Left colon (tissue), 2 donors: ENCODE results near the gene SNX25. TPM values are rescaled to one million over a fixed set of nuclear protein-coding genes. Genes with fewer than 3 reads are reported as not detected.
"Not testable (repeated sequence)": the region's sequence is repeated elsewhere in the genome, so short reads cannot be mapped to it uniquely, and the experiment has no call there.

ENCODE experiments used
- ATAC-seq: fragments of 200-7000 bp; cut with Tn5 transposase; one replicate; pipeline ENCODE4 v1.9.1; 2020; ENCODE audit warnings: mild to moderate bottlenecking, moderate library complexity
- DNase-seq, 2 donors: peaks; one replicate each; pipeline ENCODE4 v3.0.0-alpha.2; 2020
- intact Hi-C, 2 donors: fragments of 100-400 bp; cut with DNase I in 1 of 2; cut with micrococcal nuclease in 1 of 2; formaldehyde crosslinking; loops; one replicate each; pipeline versions ENCODE4 v1.11.2 to v1.14.0; 2022; cut with DNase I, micrococcal nuclease
- total RNA-seq, 2 donors: library from RNA; stranded (reverse); fragmentation: NEBNext Ultra II Directional; extraction: Animal tissue kit (Norgen Biotek cat#: 25700); gene quantifications; one replicate each; pipeline ENCODE4 v1.2.1, GENCODE V29; 2021
- donor health status: DM: no; HTN: no; CAD: no.
- donor health status: DM: yes; HTN: yes; CAD: no.

The SNX25 gene
- total RNA-seq, 2 donors from 2014 or later: 10.6 to 24.2 TPM

DNA sequence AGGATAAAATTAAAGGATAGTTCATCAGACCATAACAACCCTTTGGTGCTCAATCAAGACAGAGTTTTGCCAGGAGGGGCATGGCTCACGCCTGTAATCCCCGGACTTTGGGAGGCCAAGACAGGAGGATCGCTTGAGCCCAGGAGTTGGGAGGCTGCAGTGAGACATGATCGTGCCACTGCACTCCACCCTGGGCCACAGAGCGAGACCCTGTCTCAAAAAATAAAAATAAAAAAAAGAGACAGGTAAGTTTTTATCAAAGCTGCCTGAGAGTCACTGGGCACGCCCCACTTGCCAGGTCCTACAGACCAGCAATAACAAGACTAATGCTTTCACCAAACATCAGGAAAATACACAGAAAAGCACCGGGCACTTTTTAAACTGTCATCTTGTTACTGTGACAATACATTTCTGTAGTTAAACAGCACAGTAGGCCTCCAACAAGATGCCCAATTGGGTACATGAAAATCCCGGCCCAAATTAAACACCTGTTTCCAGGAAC lies 6.4 kb upstream of the SNX25 start:
- intact Hi-C loops: no loop called here
- ATAC-seq (no peak), DNase-seq (peak in 1 of 2 donors; percentile 24)

DNA sequence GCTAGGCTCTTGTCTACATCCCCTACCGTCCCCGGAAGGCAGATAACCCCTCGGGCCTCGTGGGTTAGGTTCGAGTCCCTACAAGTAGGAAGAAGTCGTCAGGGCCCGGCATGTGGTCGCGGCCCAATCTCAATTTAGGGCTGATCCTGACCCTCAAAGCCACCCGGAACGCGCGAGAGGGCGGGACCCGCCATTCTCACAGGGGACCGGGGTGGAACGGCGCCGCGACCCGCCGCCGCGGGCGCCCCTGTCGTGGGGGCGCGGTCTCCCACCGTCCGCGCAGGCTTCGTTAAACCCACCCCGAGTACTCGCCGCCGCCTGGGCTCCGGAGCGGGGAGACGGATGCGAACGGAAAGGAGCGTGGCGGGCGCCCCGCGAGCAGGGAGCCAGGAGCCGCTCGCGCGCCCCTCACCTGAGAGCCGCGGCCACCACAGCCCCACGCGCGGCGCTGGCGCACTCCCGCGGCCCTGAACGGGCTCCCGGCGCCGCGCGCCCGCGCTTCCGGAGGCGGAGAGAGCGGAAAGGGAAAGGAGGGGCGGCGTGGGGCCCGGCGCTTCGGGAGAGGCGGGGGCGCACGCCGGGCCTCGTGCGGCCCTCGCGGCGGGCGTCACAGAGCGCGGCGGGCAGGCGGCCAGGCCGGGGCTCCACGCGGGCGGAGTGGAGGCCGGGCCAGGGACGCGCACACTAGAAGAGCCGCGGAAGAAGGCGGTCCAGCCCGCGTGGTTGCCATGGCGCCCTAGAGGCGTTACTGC lies 5.7 kb upstream of the SNX25 start, which contains the start of gene CFAP97:
TSS of gene CFAP97 (minus strand) at position 515 of the 752 bp plus-strand sequence. CDS start 12,804 bp downstream, outside the sequence.
- intact Hi-C loops: no loop called here
- DNase-seq (peak; percentile 91 to 93), ATAC-seq (peak; percentile 89)

DNA sequence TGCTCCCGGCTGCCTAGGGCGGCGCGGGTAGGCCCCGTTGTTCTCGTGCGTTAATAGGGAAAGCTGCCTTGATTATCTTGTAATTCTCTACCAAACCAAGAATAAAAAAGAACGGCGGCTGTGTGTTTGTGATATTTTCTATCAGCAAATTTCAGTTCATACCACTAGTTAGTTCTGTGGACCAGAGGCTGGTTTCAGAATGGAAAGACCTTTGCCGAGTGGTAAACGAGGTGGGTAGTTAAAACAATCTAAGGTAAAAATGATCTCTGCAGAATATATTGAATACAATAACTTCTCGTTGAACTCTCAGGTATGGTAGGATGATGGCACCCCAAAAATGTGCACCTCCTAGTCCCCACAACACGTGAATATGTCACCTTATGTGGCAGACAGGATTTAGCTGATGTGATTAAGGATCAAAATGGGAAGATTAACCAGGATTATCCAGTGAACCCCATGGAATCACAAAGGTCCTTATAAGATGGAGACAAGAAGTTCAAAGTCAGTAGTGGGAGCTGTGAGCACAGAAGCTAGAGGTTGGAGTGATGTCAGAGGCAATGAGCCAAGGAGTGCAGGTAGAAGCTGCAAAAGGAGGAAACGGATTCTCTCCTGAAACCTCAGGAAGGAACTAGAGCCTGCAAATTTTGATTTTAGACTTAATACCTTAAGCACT lies 5.0 kb upstream of the SNX25 start:
- intact Hi-C loops: no loop called here
- DNase-seq: no peak

DNA sequence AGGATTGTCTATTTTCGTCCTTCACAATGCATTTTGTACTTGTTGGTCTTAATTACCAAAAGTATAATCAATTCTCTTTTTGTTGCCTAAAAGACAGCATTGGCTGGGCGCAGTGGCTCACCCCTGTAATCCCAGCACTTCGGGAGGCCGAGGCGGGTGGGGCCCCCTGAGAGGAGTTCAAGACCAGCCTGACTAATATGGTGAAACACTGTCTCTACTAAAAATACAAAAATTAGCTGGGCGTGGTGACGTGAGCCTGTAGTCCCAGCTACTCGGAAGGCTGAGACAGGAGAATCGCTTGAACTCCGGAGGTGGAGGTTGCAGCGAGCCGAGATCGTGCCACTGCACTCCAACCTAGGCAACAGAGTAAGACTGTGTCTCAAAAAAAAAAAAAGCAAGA lies 4.3 kb upstream of the SNX25 start:
- DNase-seq, intact Hi-C loops, ATAC-seq: not testable (repeated sequence)

More for the DNA sequence above, 5.0 kb upstream of the SNX25 start:
- no peak for ATAC-seq

DNA sequence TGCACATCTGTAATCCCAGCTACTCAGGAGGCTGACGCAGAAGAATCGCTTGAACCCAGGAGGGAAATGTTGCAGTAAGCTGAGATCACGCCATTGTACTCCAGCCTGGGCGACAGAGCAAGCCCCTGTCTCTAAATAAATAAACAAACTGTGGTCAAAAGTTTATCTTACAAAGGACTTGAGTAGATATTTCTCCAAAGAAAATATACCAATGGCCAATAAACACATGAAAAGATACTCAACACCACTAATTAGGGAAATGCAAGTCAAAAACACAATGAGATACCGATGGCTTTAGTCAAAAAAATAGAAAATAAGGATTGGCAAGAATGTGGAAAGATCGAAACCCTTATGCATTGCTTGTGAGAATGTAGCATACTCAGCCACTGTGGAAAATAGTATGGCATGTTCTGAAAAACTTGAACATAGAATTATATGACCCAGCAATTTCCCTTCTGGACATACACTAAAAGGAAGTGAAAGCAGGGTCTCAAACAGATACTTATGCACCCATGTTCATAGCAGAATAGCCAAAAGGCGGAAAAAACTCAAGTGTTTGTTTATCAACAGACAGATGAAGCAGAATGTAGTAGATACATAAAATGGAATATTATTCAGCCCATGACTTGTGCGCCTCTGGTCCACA lies 3.6 kb upstream of the SNX25 start:
- intact Hi-C loops: no loop called here
- ATAC-seq (no peak), DNase-seq (no peak)

DNA sequence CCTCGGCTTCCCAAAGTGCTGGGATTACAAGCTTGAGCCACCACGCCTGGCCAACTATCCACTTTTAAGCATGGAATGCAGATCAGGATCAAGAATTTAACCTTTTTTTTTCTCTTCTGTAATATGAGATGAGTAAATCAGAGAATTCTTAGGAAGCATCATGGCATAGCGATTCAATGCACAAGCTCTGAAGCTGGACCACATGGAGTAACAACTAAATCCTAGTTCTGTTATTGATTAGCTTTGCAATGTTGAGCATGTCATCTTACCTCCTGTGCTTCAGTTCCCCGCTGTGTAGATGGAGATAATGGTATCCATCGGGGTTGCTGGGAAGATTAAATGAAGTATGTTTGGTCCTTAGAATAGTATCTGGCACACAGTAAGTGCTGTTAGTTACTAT lies 1.9 kb upstream of the SNX25 start:
- intact Hi-C loops: no loop called here
- no peak for ATAC-seq

DNA sequence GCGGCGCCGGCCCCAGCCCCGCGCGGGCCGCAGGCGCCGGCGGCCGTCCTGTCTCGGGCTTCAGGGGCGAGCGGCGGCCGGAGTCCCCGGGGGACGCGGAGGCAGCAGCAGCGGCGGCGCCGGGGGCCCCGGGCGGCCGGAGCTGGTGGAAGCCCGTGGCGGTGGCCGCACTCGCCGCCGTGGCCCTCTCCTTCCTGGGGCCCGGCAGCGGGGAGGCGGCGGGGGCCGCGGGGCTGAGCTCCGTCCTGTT lies 379 bp downstream of the SNX25 start:
- DNase-seq, intact Hi-C loops: not testable (repeated sequence)
- ATAC-seq: peak; percentile 25

More for the DNA sequence above, 1.9 kb upstream of the SNX25 start:
- no peak for DNase-seq

DNA sequence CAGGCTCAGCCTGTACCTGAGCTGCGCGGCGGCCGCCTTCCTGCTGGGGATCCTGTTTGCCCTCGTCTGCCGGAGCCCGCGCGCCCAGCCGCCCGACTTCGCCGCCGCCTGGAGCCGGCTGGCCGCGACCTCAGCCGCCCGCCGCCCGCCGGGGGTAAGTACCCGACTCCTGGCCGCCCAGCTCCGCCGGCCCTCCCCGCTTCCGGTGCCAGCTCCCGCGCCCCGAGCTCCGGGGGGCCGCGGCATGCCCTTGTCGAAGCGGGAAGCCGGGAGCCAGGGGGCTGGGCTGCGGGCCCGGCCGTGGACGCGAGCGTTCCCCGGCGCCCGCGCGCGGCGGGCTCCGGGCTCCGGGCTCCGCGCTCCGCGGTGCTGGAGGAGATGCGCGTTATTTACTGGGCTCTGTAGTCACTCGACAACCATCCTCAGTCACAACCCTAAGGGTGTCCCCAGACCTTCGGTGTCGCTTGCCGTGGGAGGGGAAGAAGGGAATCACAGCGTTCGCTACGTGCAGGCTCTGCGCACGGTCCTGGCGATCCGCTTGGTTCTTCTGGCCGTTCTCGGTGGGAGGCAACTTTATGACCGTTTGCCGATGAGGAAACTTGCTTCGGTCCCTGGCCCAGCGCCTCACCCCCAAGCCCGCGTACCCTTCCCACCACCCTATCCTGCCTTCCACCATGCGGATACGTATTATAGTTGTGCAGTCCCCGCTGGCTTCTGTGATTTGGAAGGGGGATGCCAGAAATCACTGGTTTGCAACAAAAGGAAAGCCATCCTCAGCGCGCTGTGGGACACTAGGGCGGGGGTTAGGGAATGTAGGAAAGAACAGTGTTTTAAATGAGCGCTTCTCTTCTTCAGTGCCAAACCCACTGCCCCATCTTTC lies 944 bp downstream of the SNX25 start:
- intact Hi-C loops: no loop called here
- peak; percentile 28 for ATAC-seq
- DNase-seq: peak; percentile 58 to 63

DNA sequence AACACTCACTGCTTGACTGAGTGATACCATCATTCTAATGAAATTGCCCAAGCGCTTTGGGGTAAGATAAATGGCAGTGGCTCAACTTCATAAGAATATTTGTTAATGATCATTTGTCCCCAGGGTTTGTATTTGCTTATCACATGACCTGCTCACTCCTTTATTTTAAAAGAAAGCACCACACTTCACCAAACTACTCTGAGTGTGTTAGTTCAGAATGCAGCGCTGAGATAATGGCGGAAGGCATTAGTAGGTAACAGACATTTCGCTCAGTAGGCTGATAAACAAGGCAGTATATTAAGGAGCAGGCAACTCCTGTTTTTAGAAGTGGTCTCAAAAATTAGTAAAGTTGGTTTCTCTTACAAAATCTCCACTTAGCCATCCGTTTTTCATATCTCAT lies 1.6 kb downstream of the SNX25 start:
- intact Hi-C loops: no loop called here
- DNase-seq (no peak), ATAC-seq (no peak)

DNA sequence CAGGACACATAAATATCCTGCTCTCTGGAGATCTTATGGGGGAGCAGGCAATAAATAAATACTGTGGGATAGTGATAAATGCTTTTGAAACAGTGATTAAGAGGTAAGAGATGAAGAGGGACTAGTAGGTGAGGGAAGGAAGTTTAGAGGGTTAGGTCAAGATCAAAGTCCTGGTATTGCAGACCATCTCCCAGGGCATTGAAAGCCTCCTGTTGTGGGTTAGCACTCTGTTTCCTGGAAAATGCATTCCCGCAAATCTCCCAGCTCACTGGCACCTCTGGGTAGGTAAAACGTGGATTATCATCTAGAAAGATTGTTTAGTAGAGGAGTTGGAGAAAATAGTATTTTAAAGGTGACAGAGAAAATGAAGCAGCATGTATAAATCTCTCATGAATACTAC lies 2.2 kb downstream of the SNX25 start:
- no peak for ATAC-seq
- no peak for DNase-seq
- intact Hi-C loops: no loop called here

DNA sequence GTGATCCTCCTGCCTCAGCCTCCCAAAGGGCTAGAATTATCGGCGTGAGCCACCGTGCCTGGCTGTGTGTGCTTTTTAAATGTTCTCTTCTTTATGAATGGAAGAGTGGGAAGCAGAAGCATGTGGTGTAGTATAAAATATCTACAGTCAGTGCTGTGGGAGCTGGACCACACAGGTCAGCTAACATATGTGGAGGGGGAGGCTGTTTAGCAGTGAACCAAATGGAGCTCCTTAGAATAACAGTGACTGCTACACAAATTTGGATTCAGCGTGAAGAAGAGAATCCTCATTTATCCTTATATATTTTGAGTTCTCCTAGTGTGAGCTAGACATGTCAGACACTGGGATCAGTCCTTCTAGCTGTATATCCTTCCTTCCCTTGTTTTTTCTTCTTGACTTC lies 3.2 kb downstream of the SNX25 start:
- no peak for ATAC-seq
- intact Hi-C loops: no loop called here

DNA sequence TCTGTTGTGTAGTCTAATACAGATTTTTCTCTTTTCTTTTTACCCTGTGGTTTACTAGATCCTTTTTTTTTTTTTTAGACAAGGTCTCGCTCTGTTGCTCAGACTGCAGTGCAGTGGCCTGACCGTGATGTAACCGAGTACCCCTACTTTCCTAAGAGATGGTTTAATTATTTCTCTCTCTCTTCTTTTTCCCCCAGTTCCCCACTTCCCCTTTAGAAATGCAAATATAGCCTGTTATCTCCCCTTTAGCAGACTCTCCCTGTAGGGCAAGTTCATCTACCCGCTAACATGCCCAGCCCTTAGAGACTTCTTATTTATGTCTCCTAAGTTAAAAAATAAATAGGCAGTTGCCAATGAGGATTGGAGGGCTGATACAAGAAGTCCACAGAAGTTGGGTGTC lies 4.5 kb downstream of the SNX25 start:
- ATAC-seq (no peak), DNase-seq (no peak)
- intact Hi-C loops: no loop called here

More for the DNA sequence above, 3.2 kb downstream of the SNX25 start:
- no peak for DNase-seq

DNA sequence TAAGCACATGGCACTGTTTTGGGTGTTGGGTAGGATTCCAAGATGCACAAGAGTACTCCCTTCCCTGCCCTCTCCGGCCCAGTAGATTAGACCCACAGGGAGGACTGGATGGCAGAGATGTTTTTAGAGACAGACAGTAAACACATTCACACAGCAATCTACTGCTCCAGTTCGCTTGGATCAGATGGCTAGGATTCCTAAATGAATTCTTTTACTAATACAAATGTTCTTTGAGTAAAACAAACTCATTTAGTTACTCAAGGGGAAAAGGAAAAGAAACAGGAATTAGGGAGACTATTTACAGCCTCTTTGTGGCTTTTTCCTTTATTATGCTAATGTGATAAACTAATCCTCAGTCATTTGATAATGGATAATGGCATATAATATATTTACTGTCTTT lies 5.9 kb downstream of the SNX25 start:
- intact Hi-C loops: no loop called here
- no peak for DNase-seq
- ATAC-seq: no peak

DNA sequence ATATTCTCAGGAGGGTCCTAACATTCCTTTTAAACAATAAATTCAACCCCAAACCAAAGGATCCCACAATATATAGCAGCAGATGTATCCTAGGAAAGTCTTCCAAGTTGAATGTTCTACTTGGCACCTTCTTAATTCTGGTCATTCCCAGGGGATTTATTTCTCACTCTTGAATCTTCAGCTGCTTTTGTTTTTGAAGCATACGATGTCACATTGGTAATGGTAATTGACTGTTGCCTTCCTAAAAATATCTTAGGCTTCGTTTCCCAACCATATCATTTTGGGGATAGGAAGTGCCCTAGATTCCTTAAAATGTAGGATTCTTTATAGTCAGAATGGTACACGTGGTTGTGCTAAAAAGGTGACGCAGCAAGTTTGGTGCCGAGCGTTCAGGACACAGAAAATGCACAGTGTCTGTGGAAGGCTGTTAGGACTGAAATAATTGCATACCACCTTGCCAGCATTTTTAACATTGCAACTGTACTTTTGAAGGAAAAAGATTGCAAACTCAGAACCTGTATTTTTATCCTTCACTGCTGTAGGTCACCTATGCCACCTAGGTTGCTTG lies 8.1 kb downstream of the SNX25 start:
- intact Hi-C loops: no loop called here
- no peak for ATAC-seq
- no peak for DNase-seq

DNA sequence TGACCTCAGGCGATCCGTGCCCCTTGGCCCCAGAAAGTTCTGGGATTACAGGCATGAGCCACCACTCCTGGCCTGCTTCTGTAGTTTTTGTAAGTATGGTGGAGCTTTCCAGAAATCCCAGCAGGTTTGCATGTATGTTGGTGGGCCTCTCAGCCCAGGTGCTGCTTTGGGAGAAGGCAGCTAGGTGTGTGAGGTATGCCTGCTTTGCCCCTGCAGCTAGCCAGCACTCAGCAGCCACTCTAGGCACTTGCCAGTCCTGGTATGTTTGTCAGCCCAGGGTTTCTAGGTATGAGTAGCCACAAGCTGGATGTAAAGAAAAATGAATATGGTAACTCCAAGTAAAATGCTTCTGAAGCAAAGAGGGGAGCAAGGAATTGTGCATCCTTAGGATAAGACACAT lies 8.9 kb downstream of the SNX25 start:
- ATAC-seq (no peak), DNase-seq (no peak)
- intact Hi-C loops: no loop called here

DNA sequence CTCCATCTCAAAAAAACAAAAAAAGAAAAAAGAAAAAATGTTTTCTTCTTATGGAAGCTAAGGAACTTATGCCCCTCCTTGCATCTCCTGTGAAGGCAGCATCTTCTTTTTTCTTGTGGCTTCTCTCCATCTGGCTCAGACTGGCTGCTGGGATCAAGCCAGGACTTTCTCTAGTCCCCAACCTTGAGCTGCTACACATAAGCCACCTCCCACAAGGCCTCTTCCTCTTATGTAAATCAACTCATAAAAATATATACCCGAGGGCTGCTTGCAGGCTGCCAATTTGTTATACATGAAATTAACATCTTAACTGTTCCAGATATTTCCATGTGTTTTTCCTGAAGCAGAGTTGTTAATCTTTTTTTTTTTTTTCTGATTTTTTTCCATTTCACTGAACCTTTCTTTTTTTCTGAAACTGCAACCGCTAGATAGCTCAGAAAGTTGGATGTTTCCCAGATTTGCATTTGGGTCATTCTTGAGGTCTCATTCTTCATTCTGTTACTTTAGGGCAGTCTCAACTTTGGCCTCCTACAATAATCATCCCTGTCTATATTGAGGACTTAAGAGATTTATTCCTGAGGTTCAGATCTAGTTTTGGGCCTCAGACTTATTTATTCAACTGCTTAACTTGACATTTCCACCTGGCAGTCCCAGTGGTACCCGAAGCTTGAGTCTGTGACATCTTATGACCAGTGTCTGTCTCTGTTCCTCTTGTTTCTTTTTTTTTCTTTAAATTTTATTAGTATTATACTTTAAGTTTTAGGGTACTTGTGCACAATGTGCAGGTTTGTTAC lies 10.3 kb downstream of the SNX25 start:
- intact Hi-C loops: loop anchor here in 1 of 2 donors (10.0 kb wide), 1 partner anchor 65 kb away; no protein-coding TSS in a partner anchor
- DNase-seq (peak; percentile 48 to 55), ATAC-seq (peak; percentile 92)

DNA sequence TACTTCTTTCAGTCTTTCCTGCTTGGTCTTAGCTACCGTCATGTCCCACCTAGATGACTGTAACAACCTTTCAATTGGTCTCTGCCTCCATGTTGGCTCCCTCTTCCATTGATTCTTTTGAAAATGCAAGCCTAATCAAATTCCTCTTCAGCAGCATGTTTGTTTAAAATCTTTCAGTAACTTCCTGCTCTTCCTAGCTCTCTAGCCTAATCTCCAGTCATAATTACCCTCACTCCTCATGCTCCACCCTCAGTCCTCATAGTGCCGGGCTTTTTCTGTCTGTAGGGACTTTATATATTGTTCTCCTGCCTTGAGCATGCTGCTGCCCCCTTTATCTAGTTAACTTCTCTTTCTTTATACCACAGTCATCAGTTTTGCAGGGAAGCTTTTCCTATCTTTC lies 12.1 kb downstream of the SNX25 start:
- intact Hi-C loops: loop anchor here in 1 of 2 donors (10.0 kb wide), 1 partner anchor 63 kb away; no protein-coding TSS in a partner anchor
- ATAC-seq (peak; percentile 80), DNase-seq (no peak)

DNA sequence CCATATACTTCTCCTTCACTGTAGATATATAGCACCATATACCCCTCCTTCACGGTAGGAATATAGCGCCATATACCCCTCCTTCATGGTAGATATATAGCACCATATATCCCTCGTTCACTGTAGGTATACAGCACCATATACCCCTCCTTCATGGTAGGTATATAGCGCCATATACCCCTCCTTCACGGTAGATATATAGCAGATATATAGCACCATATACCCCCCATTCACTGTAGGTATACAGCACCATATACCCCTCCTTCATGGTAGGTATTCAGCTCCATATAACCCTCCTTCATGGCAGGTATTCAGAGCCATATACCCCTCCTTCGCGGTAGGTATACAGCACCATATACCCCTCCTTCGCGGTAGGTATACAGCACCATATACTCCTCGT lies 12.5 kb downstream of the SNX25 start:
- ATAC-seq (no peak), DNase-seq (no peak)
- intact Hi-C loops: loop anchor here in 1 of 2 donors (10.0 kb wide), 1 partner anchor 63 kb away; no protein-coding TSS in a partner anchor
